Chondrocyte (in vitro differentiated cells): ENCODE data around the gene SPECC1L. TPM values are rescaled to one million over a fixed set of nuclear protein-coding genes. Genes with fewer than 3 reads are reported as not detected.
"Not testable (repeated sequence)": the region's sequence is repeated elsewhere in the genome, so short reads cannot be mapped to it uniquely, and the experiment has no call there.

ENCODE experiments used
- DNase-seq: peaks from one replicate; pipeline ENCODE4 v3.0.0; 2021; ENCODE audit warnings: mixed read lengths, low spot score
- H3K27ac Mint-ChIP-seq: one replicate; pipeline ENCODE4 v1.8.0; 2021; ENCODE audit warnings: mild to moderate bottlenecking, moderate library complexity, mixed read lengths; ENCODE audit not compliant: unreplicated experiment
- H3K27me3 Mint-ChIP-seq: 2 replicates; pipeline ENCODE4 v1.8.0; 2021; ENCODE audit warnings: low read depth, mixed read lengths
- H3K36me3 Mint-ChIP-seq: 2 replicates; pipeline ENCODE4 v1.8.0; 2021; ENCODE audit warnings: low read depth, mixed read lengths
- H3K4me1 Mint-ChIP-seq: 2 replicates; pipeline ENCODE4 v1.8.0; 2021; ENCODE audit warnings: low read depth, mild to moderate bottlenecking, mixed read lengths
- H3K4me3 Mint-ChIP-seq: one replicate; pipeline ENCODE4 v1.8.0; 2021; ENCODE audit warnings: mild to moderate bottlenecking, moderate library complexity, mixed read lengths; ENCODE audit not compliant: unreplicated experiment
- H3K9me3 Mint-ChIP-seq: 2 replicates; pipeline ENCODE4 v1.8.0; 2021; ENCODE audit warnings: low read depth, mixed read lengths
- total RNA-seq: library from RNA; stranded (reverse); gene quantifications from 3 replicates; pipeline ENCODE4 v1.2.1, GENCODE V29; 2021
- TF ChIP-seq, protein P1 (sequence below): fragments of 200-600 bp; sonication (generic); IDR thresholded peaks from 2 replicates; pipeline ENCODE4 v1.5.0; 2021; ENCODE audit warnings: antibody characterized with exemption, mild to moderate bottlenecking, moderate library complexity

SPECC1L gene
- total RNA-seq, 1 donor from 2014 or later: 91.3 TPM

DNA sequence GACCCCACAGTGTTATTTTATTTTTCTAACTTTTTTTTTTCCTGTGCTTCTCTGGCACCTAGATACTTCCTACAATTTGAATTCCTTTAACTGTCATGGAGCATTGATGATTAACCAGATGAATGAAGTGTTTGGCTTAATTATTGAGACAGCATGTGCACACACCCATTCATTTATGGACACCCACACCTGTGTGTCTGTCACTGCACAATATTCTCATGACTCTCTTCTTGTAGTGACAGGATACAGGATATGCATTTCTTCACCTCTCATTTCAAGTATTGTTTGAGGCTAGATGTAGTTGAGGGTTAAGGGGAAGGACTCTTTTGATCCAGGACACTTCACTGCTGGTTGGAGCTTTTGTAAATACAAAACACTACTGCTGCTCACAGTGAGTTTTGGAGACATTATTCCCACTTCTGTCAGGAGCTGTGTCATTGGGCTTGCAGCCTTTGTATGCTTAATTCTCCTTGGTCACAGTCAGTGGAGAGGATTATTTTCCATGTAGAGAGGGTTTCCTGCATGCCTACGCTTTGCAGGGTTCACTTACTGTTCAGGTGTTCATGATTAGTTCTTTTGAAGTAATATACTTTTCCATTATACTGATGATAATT is 33.5 kb downstream of the SPECC1L start:
- Mint-ChIP-seq H3K4me1 (peaks cover 51% of the 10 kb centered on the region), H3K4me3 (no peak overlapping the region), H3K27me3 (no peaks in the 10 kb centered on the region), H3K27ac (peak overlapping the region; percentile 91), H3K9me3 (peaks cover 6% of the 10 kb centered on the region), H3K36me3 (peaks cover 19% of the 10 kb centered on the region)
- DNase-seq: no peak
- TF ChIP-seq, protein P1, sequence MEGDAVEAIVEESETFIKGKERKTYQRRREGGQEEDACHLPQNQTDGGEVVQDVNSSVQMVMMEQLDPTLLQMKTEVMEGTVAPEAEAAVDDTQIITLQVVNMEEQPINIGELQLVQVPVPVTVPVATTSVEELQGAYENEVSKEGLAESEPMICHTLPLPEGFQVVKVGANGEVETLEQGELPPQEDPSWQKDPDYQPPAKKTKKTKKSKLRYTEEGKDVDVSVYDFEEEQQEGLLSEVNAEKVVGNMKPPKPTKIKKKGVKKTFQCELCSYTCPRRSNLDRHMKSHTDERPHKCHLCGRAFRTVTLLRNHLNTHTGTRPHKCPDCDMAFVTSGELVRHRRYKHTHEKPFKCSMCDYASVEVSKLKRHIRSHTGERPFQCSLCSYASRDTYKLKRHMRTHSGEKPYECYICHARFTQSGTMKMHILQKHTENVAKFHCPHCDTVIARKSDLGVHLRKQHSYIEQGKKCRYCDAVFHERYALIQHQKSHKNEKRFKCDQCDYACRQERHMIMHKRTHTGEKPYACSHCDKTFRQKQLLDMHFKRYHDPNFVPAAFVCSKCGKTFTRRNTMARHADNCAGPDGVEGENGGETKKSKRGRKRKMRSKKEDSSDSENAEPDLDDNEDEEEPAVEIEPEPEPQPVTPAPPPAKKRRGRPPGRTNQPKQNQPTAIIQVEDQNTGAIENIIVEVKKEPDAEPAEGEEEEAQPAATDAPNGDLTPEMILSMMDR: no peak

DNA sequence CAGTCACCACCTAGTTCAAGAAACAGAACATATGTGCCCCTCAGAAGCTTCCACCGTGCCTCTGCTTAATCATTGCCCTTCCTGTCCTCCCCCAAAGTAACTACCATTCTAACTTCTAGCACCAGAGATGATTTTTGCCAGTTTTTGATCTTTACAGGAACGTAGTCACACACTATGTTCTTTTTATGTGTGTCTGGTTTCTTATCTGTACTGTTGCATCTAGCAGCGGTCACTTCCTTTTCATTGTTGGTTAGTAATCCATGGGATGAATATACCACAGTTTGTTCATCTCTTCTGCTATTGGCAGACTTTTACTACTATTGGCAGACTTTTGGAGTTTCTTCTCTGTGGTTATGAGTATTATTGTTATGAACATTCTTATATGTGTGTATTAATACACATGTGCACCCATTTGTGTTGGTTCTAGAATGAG is 34.6 kb downstream of the SPECC1L start:
- H3K36me3 Mint-ChIP-seq: peaks cover 19% of the 10 kb centered on the region
- H3K9me3 Mint-ChIP-seq: peaks cover 6% of the 10 kb centered on the region
- H3K27me3 Mint-ChIP-seq: no peaks in the 10 kb centered on the region
- DNase-seq: no peak
- peaks cover 51% of the 10 kb centered on the region for H3K4me1 Mint-ChIP-seq
- peak overlapping the region; percentile 19 for H3K27ac Mint-ChIP-seq
- TF ChIP-seq, protein P1: no peak
- H3K4me3 Mint-ChIP-seq: no peak overlapping the region

DNA sequence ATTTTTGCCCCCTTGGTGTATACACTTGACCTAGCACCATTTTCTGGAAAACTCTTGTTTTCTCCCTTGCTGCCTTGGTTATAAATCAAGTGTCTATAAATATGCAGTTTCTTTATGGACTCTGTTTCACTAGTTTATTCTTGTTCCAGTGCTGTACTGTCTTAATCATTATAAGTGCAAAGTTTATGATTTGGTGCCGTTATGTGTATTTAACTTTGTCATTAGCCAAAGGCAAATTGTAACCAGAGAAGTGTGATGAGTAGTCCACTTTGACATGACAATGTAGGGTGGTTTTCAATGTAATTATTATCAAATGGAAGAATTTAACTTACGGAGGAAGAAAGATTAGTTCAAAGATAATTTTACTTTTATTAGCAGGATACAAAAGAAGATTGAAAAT is 40.3 kb downstream of the SPECC1L start:
- H3K9me3 Mint-ChIP-seq: peaks cover 3% of the 10 kb centered on the region
- DNase-seq: no peak
- no peak overlapping the region for H3K4me3 Mint-ChIP-seq
- H3K36me3 Mint-ChIP-seq: peaks cover 30% of the 10 kb centered on the region
- no peaks in the 10 kb centered on the region for H3K27me3 Mint-ChIP-seq
- H3K4me1 Mint-ChIP-seq: peaks cover 20% of the 10 kb centered on the region
- TF ChIP-seq, protein P1: no peak
- no peak overlapping the region for H3K27ac Mint-ChIP-seq

DNA sequence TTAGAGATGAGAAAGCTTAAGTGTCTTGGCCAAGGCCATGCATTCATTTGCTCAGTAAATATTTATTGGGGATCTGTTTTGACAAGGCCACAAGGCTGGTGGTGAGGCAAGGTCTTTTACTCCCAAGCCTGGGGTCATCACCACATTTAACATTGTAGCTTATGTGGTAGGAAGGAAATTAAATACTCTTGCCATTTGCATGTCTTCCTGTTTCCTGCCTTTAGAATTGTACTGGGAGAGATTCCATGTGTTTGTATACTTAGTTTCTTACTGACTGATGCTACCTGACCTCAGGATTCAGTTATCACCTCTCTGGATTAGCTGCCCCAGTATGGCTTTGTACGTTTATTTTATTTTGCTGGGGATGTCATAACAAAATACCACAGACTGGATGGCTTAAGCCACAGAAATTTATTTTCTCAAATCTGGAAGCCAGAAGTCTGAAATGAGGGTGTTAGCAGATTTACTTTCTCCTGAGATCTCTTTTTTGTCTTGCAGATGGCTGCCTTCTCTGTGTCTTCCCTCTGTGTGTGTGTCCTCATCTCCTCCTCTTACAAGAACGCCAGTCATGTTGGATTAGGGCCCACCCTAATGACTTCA is 44.8 kb downstream of the SPECC1L start:
- Mint-ChIP-seq H3K27me3 (no peaks in the 10 kb centered on the region), H3K9me3 (no peaks in the 10 kb centered on the region), H3K4me1 (peaks cover 28% of the 10 kb centered on the region), H3K36me3 (peaks cover 25% of the 10 kb centered on the region), H3K4me3 (no peak overlapping the region), H3K27ac (peak overlapping the region; percentile 10)
- TF ChIP-seq, protein P1: no peak
- no peak for DNase-seq

DNA sequence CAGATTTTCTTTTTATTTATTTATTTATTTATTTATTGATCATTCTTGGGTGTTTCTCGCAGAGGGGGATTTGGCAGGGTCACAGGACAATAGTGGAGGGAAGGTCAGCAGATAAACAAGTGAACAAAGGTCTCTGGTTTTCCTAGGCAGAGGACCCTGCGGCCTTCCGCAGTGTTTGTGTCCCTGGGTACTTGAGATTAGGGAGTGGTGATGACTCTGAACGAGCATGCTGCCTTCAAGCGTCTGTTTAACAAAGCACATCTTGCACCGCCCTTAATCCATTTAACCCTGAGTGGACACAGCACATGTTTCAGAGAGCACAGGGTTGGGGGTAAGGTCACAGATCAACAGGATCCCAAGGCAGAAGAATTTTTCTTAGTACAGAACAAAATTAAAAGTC is 45.6 kb downstream of the SPECC1L start:
- H3K9me3 Mint-ChIP-seq, H3K27me3 Mint-ChIP-seq, DNase-seq, H3K4me3 Mint-ChIP-seq, H3K27ac Mint-ChIP-seq: not testable (repeated sequence)
- Mint-ChIP-seq H3K4me1 (peaks cover 23% of the 10 kb centered on the region), H3K36me3 (peaks cover 24% of the 10 kb centered on the region)

DNA sequence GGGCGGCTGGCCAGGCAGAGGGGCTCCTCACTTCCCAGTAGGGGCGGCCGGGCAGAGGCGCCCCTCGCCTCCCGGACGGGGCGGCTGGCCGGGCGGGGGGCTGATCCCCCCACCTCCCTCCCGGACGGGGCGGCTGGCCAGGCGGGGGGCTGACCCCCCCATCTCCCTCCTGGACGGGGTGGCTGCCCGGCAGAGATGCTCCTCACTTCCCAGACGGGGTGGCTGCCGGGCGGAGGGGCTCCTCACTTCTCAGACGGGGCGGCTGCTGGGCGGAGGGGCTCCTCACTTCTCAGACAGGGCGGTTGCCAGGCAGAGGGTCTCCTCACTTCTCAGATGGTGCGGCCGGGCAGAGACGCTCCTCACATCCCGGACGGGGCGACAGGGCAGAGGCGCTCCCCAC is 46.9 kb downstream of the SPECC1L start:
- H3K4me3 Mint-ChIP-seq, H3K27me3 Mint-ChIP-seq, H3K9me3 Mint-ChIP-seq, DNase-seq, H3K27ac Mint-ChIP-seq: not testable (repeated sequence)
- Mint-ChIP-seq H3K36me3 (peaks cover 33% of the 10 kb centered on the region), H3K4me1 (peaks cover 26% of the 10 kb centered on the region)
